ENCODE measurements around the gene PIEZO2. TPM values are rescaled to one million over a fixed set of nuclear protein-coding genes. Genes with fewer than 3 reads are reported as not detected.

Gene PIEZO2
- total RNA-seq, 1 donor from 2014 or later = 5.3 TPM

DNA sequence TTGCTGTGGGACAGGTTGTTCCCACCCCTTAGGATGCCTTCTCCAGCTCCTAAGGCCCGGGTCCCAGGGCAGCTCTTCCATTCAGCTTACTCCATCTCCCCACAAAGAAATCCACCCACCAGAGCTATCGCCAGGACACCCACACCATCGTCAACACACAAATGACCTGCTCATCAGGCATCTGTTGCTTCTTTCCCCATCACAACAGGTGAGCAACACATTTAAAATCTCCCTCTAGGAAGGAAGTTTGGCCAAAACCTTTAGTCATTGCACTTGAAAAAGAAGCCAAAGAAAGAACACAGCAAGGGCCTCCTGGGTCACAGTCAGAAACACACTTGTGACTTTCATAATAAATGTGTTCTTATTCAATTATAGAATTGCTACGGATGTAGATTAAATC, 289.0 kb downstream of the PIEZO2 start:
- Histone ChIP-seq H3K9ac (ENCODE audit: low read length) (no peak overlapping the region), H3K4me1 (ENCODE audit: insufficient read depth, low read length) (no peaks in the 10 kb centered on the region), H3K27me3 (ENCODE audit: insufficient read depth, low read length) (no peaks in the 10 kb centered on the region), H3K4me2 (ENCODE audit: low read length) (no peak overlapping the region), H3K79me2 (ENCODE audit: insufficient read depth, low read length) (no peaks in the 10 kb centered on the region), H3K9me3 (ENCODE audit: insufficient read depth, low read depth, low read length) (no peaks in the 10 kb centered on the region), H2AFZ (ENCODE audit: low read depth, low read length) (no peak overlapping the region), H3K36me3 (ENCODE audit: insufficient read depth, low read length) (no peaks in the 10 kb centered on the region), H4K20me1 (ENCODE audit: insufficient read depth, low read length) (no peaks in the 10 kb centered on the region), H3K4me3 (ENCODE audit: insufficient read depth, low read depth, low read length) (no peak overlapping the region), H3K27ac (ENCODE audit: low read depth, low read length) (no peak overlapping the region)
- Mint-ChIP-seq H3K27me3 (ENCODE audit: low read depth, unreplicated experiment) (no peaks in the 10 kb centered on the region), H3K4me1 (ENCODE audit: low read depth, unreplicated experiment) (no peaks in the 10 kb centered on the region), H3K27ac (ENCODE audit: unreplicated experiment) (no peak overlapping the region), H3K4me3 (ENCODE audit: unreplicated experiment) (no peak overlapping the region), H3K36me3 (ENCODE audit: low read depth, unreplicated experiment) (peaks cover 4% of the 10 kb centered on the region), H3K9me3 (ENCODE audit: unreplicated experiment) (no peaks in the 10 kb centered on the region)
- DNase-seq (ENCODE audit: low read depth) = no peak
- TF ChIP-seq, protein P1, sequence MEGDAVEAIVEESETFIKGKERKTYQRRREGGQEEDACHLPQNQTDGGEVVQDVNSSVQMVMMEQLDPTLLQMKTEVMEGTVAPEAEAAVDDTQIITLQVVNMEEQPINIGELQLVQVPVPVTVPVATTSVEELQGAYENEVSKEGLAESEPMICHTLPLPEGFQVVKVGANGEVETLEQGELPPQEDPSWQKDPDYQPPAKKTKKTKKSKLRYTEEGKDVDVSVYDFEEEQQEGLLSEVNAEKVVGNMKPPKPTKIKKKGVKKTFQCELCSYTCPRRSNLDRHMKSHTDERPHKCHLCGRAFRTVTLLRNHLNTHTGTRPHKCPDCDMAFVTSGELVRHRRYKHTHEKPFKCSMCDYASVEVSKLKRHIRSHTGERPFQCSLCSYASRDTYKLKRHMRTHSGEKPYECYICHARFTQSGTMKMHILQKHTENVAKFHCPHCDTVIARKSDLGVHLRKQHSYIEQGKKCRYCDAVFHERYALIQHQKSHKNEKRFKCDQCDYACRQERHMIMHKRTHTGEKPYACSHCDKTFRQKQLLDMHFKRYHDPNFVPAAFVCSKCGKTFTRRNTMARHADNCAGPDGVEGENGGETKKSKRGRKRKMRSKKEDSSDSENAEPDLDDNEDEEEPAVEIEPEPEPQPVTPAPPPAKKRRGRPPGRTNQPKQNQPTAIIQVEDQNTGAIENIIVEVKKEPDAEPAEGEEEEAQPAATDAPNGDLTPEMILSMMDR (IDR thresholded peaks at IDR 0.05; ENCODE audit: insufficient read depth, low read depth, low read length) = no peak
- TF ChIP-seq EZH2 (IDR thresholded peaks at IDR 0.05; ENCODE audit: insufficient read depth, low read length) = no peak
- no peak for FAIRE-seq

DNA sequence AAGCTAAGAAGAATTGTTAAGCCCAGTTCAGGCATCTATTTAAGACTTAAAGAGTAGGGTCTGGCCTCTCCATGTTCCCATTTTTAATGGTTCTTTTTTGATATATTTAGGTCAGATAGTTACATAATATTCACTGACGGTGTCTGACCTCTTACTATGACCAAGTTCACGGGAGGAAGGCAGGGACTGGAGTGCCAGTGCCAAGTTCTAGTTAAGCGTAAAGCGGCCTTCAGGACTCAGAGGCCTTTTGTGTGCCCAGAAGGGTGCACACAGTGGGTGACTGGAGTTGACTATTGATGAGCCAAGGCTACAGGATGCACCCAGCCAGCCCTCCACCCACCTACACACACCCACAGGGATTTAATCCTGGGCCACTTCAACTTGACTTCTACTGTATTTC, 290.9 kb downstream of the PIEZO2 start:
- no peak overlapping the region for H2AFZ ChIP-seq (ENCODE audit: low read depth, low read length)
- H3K4me1 ChIP-seq (ENCODE audit: insufficient read depth, low read length) = no peaks in the 10 kb centered on the region
- TF ChIP-seq EZH2 (IDR thresholded peaks at IDR 0.05; ENCODE audit: insufficient read depth, low read length) = no peak
- TF ChIP-seq, protein P1 (IDR thresholded peaks at IDR 0.05; ENCODE audit: insufficient read depth, low read depth, low read length) = no peak
- FAIRE-seq (no peak), DNase-seq (ENCODE audit: low read depth) (no peak)
- no peaks in the 10 kb centered on the region for H4K20me1 ChIP-seq (ENCODE audit: insufficient read depth, low read length)
- Mint-ChIP-seq H3K9me3 (ENCODE audit: unreplicated experiment) (no peaks in the 10 kb centered on the region), H3K4me1 (ENCODE audit: low read depth, unreplicated experiment) (no peaks in the 10 kb centered on the region), H3K27ac (ENCODE audit: unreplicated experiment) (no peak overlapping the region), H3K27me3 (ENCODE audit: low read depth, unreplicated experiment) (no peaks in the 10 kb centered on the region), H3K4me3 (ENCODE audit: unreplicated experiment) (no peak overlapping the region), H3K36me3 (ENCODE audit: low read depth, unreplicated experiment) (no peaks in the 10 kb centered on the region)
- H3K36me3 ChIP-seq (ENCODE audit: insufficient read depth, low read length) = no peaks in the 10 kb centered on the region
- H3K27me3 ChIP-seq (ENCODE audit: insufficient read depth, low read length) = no peaks in the 10 kb centered on the region
- H3K27ac ChIP-seq (ENCODE audit: low read depth, low read length) = no peak overlapping the region
- H3K9ac ChIP-seq (ENCODE audit: low read length) = no peak overlapping the region
- H3K79me2 ChIP-seq (ENCODE audit: insufficient read depth, low read length) = no peaks in the 10 kb centered on the region
- H3K4me2 ChIP-seq (ENCODE audit: low read length) = no peak overlapping the region
- H3K9me3 ChIP-seq (ENCODE audit: insufficient read depth, low read depth, low read length) = no peaks in the 10 kb centered on the region
- H3K4me3 ChIP-seq (ENCODE audit: insufficient read depth, low read depth, low read length) = no peak overlapping the region

DNA sequence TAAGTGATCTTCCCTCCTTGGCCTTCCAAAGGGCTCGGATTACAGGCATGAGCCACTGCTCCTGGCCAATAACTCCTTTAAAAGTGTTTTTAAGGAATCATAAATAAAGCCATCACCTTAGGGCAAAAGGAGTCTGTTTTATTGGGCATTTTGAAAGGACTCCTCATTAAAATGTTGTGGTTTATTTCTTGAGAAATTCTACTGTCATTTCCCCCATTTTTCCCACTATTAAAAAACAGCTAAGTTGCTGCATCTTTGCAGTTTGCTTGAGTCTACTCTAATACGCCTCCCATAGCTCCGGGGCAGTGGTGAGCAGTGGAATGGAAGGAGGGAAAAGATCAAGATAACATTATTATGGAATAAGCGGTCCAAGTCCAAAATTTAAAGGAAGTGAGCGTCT, 293.2 kb downstream of the PIEZO2 start:
- no peak overlapping the region for H3K4me3 Mint-ChIP-seq (ENCODE audit: unreplicated experiment)
- Histone ChIP-seq H3K9me3 (ENCODE audit: insufficient read depth, low read depth, low read length) (no peaks in the 10 kb centered on the region), H3K79me2 (ENCODE audit: insufficient read depth, low read length) (no peaks in the 10 kb centered on the region), H3K4me2 (ENCODE audit: low read length) (no peak overlapping the region), H3K9ac (ENCODE audit: low read length) (no peak overlapping the region), H3K4me1 (ENCODE audit: insufficient read depth, low read length) (no peaks in the 10 kb centered on the region), H3K27ac (ENCODE audit: low read depth, low read length) (no peak overlapping the region), H3K4me3 (ENCODE audit: insufficient read depth, low read depth, low read length) (no peak overlapping the region), H3K36me3 (ENCODE audit: insufficient read depth, low read length) (no peaks in the 10 kb centered on the region), H2AFZ (ENCODE audit: low read depth, low read length) (no peak overlapping the region), H3K27me3 (ENCODE audit: insufficient read depth, low read length) (no peaks in the 10 kb centered on the region), H4K20me1 (ENCODE audit: insufficient read depth, low read length) (no peaks in the 10 kb centered on the region)
- no peaks in the 10 kb centered on the region for H3K27me3 Mint-ChIP-seq (ENCODE audit: low read depth, unreplicated experiment)
- DNase-seq (ENCODE audit: low read depth) (no peak), FAIRE-seq (no peak)
- H3K9me3 Mint-ChIP-seq (ENCODE audit: unreplicated experiment) = no peaks in the 10 kb centered on the region
- TF ChIP-seq, protein P1 (IDR thresholded peaks at IDR 0.05; ENCODE audit: insufficient read depth, low read depth, low read length) = no peak
- TF ChIP-seq EZH2 (IDR thresholded peaks at IDR 0.05; ENCODE audit: insufficient read depth, low read length) = no peak
- no peaks in the 10 kb centered on the region for H3K36me3 Mint-ChIP-seq (ENCODE audit: low read depth, unreplicated experiment)
- no peak overlapping the region for H3K27ac Mint-ChIP-seq (ENCODE audit: unreplicated experiment)
- H3K4me1 Mint-ChIP-seq (ENCODE audit: low read depth, unreplicated experiment) = no peaks in the 10 kb centered on the region
